HepG2 (cell line): ENCODE data around the gene ARFGAP2.

ENCODE experiments used
- CHD2 ChIP-seq: IDR thresholded peaks from 2 replicates; pipeline ENCODE4 v1.6.1; 2011; ENCODE audit warnings: low read depth, low read length, improper control_type of control experiment
- TF ChIP-seq, protein P1 (sequence below): sonication (generic); formaldehyde crosslinking; IDR thresholded peaks from 2 replicates; pipeline ENCODE4 v1.4.0; 2020; ENCODE audit warnings: mild to moderate bottlenecking, missing genetic modification reagents
- TF ChIP-seq, protein P2 (sequence below), 2 experiments: sonication (generic) in 1 of 2; formaldehyde crosslinking in 1 of 2; IDR thresholded peaks; 2 replicates each; pipeline versions ENCODE4 v1.4.0 to v1.6.1; 2018 to 2020; ENCODE audit warnings: missing genetic modification reagents in 2 of 2, borderline replicate concordance in 1 of 2, low read depth in 1 of 2, mild to moderate bottlenecking in 1 of 2, missing biosample characterization in 1 of 2

DNA sequence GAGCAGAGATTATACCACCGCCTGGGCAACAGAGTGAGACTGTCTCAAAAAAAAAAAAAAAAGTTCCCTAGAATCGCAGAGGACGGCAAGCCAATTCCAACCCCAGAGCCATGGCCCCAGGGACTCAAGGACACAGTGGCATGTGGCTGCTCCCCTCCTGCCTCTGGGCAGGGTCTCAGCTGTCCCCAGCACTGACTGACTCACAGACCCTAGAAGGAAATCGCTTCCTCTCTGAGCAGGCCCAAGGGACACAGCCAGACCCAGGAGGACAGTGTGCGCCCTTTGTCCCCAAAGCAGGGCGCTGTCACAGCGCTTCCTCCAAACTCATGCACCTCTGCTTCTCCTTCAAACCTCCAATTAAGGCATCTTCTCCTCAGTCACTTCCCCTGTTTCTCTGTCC lies 7.3 kb upstream of the ARFGAP2 start:
- TF ChIP-seq, protein P1, sequence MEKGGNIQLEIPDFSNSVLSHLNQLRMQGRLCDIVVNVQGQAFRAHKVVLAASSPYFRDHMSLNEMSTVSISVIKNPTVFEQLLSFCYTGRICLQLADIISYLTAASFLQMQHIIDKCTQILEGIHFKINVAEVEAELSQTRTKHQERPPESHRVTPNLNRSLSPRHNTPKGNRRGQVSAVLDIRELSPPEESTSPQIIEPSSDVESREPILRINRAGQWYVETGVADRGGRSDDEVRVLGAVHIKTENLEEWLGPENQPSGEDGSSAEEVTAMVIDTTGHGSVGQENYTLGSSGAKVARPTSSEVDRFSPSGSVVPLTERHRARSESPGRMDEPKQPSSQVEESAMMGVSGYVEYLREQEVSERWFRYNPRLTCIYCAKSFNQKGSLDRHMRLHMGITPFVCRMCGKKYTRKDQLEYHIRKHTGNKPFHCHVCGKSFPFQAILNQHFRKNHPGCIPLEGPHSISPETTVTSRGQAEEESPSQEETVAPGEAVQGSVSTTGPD (CRISPR knock-in tag) = no peak
- TF ChIP-seq, protein P2, sequence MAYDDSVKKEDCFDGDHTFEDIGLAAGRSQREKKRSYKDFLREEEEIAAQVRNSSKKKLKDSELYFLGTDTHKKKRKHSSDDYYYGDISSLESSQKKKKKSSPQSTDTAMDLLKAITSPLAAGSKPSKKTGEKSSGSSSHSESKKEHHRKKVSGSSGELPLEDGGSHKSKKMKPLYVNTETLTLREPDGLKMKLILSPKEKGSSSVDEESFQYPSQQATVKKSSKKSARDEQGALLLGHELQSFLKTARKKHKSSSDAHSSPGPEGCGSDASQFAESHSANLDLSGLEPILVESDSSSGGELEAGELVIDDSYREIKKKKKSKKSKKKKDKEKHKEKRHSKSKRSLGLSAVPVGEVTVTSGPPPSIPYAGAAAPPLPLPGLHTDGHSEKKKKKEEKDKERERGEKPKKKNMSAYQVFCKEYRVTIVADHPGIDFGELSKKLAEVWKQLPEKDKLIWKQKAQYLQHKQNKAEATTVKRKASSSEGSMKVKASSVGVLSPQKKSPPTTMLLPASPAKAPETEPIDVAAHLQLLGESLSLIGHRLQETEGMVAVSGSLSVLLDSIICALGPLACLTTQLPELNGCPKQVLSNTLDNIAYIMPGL (CRISPR knock-in tag; IDR thresholded peaks at IDR 0.05; ENCODE audit: borderline replicate concordance in 1 of 2, low read depth in 1 of 2) = no peak
- TF ChIP-seq CHD2 = no peak
